ENCODE data around the gene CNGB1. TPM values are rescaled to one million over a fixed set of nuclear protein-coding genes. Genes with fewer than 3 reads are reported as not detected.

CNGB1 gene
- total RNA-seq, 1 donor from 2014 or later: not detected

- no peak overlapping the region for H3K27ac Mint-ChIP-seq (ENCODE audit: unreplicated experiment)
- DNase-seq (ENCODE audit: low spot score): no peak
Observed at GRCh38 chr16:57870753-57871454, 100.0 kb downstream of the CNGB1 start.

GRCh38 chr16:57868913-57869520 lies 101.9 kb downstream of the CNGB1 start:
- Mint-ChIP-seq H3K4me3 (ENCODE audit: unreplicated experiment) (no peak overlapping the region), H3K27me3 (ENCODE audit: unreplicated experiment) (peaks cover 2% of the 10 kb centered on the region), H3K9me3 (ENCODE audit: unreplicated experiment) (no peaks in the 10 kb centered on the region), H3K4me1 (ENCODE audit: unreplicated experiment) (no peaks in the 10 kb centered on the region), H3K27ac (ENCODE audit: unreplicated experiment) (no peak overlapping the region), H3K36me3 (ENCODE audit: low read depth, unreplicated experiment) (no peaks in the 10 kb centered on the region)
- DNase-seq (ENCODE audit: low spot score): no peak
- TF ChIP-seq CTCF (IDR thresholded peaks at IDR 0.05; ENCODE audit: unreplicated experiment): no peak

More at GRCh38 chr16:57870753-57871454, 100.0 kb downstream of the CNGB1 start:
- no peaks in the 10 kb centered on the region for H3K36me3 Mint-ChIP-seq (ENCODE audit: low read depth, unreplicated experiment)
- peaks cover 2% of the 10 kb centered on the region for H3K27me3 Mint-ChIP-seq (ENCODE audit: unreplicated experiment)
- TF ChIP-seq CTCF (IDR thresholded peaks at IDR 0.05; ENCODE audit: unreplicated experiment): no peak
- no peak overlapping the region for H3K4me3 Mint-ChIP-seq (ENCODE audit: unreplicated experiment)
- H3K4me1 Mint-ChIP-seq (ENCODE audit: unreplicated experiment): no peaks in the 10 kb centered on the region
- H3K9me3 Mint-ChIP-seq (ENCODE audit: unreplicated experiment): no peaks in the 10 kb centered on the region

GRCh38 chr16:57867000-57867561 lies 103.8 kb downstream of the CNGB1 start:
- Mint-ChIP-seq H3K27ac (ENCODE audit: unreplicated experiment) (no peak overlapping the region), H3K36me3 (ENCODE audit: low read depth, unreplicated experiment) (no peaks in the 10 kb centered on the region), H3K9me3 (ENCODE audit: unreplicated experiment) (no peaks in the 10 kb centered on the region), H3K27me3 (ENCODE audit: unreplicated experiment) (no peaks in the 10 kb centered on the region), H3K4me1 (ENCODE audit: unreplicated experiment) (peaks cover 13% of the 10 kb centered on the region), H3K4me3 (ENCODE audit: unreplicated experiment) (no peak overlapping the region)
- no peak for DNase-seq (ENCODE audit: low spot score)
- TF ChIP-seq CTCF (IDR thresholded peaks at IDR 0.05; ENCODE audit: unreplicated experiment): no peak

- Mint-ChIP-seq H3K4me1 (ENCODE audit: unreplicated experiment) (peaks cover 13% of the 10 kb centered on the region), H3K27ac (ENCODE audit: unreplicated experiment) (no peak overlapping the region), H3K4me3 (ENCODE audit: unreplicated experiment) (no peak overlapping the region), H3K27me3 (ENCODE audit: unreplicated experiment) (no peaks in the 10 kb centered on the region), H3K36me3 (ENCODE audit: low read depth, unreplicated experiment) (no peaks in the 10 kb centered on the region), H3K9me3 (ENCODE audit: unreplicated experiment) (no peaks in the 10 kb centered on the region)
- no peak for TF ChIP-seq CTCF (IDR thresholded peaks at IDR 0.05; ENCODE audit: unreplicated experiment)
- DNase-seq (ENCODE audit: low spot score): no peak
Observed at GRCh38 chr16:57866529-57866918, 104.4 kb downstream of the CNGB1 start.
